ENCODE results near the gene OTUD7B.

OTUD7B gene

GRCh38 chr1:150003801-150004200 is 6.7 kb downstream of the OTUD7B start:
- Histone ChIP-seq H3K9me3 (ENCODE audit: control insufficient read depth, insufficient read depth, low read depth, low read length) (no peaks in the 10 kb centered on the region), H3K4me3 (ENCODE audit: low read depth, low read length) (no peak overlapping the region), H3K27me3 (ENCODE audit: control insufficient read depth, insufficient read depth, low read length) (no peaks in the 10 kb centered on the region), H3K9ac (ENCODE audit: low read length) (no peak overlapping the region), H3K27ac (ENCODE audit: low read depth, low read length) (no peak overlapping the region), H3K36me3 (ENCODE audit: control insufficient read depth, insufficient read depth, low read length) (peaks cover 26% of the 10 kb centered on the region; the same call in 1 of the 2 replicates), H3K4me1 (ENCODE audit: control insufficient read depth, insufficient read depth, low read length) (peaks cover 21% of the 10 kb centered on the region; the same call in 1 of the 2 replicates)

DNA sequence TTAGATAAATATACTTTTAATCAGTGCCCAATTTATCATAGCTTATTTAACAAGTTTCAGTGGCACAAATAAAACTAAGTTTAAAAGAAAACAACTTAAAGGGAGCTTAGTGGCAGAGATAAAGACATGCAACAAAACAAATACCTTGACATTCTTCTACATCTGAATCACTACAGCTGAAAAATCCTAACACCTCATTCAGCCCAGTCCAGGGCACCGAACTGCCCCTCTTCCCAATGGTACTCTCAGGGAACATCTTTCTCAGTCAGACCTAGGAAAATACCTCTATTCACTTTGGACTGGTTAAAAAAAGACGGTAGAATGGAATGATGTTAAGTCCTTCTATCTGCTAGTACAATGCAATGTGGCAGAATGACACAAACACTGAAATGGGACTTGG is 8.3 kb downstream of the OTUD7B start:
- H3K9me3 ChIP-seq (ENCODE audit: control insufficient read depth, insufficient read depth, low read depth, low read length): no peaks in the 10 kb centered on the region
- peaks cover 29% of the 10 kb centered on the region; the same call in 1 of the 2 replicates for H3K36me3 ChIP-seq (ENCODE audit: control insufficient read depth, insufficient read depth, low read length)
- no peak overlapping the region for H3K9ac ChIP-seq (ENCODE audit: low read length)
- H3K27ac ChIP-seq (ENCODE audit: low read depth, low read length): no peak overlapping the region
- H3K4me1 ChIP-seq (ENCODE audit: control insufficient read depth, insufficient read depth, low read length): peaks cover 12% of the 10 kb centered on the region
- no peaks in the 10 kb centered on the region for H3K27me3 ChIP-seq (ENCODE audit: control insufficient read depth, insufficient read depth, low read length)
- H3K4me3 ChIP-seq (ENCODE audit: low read depth, low read length): no peak overlapping the region

GRCh38 chr1:150001415-150001814 is 9.1 kb downstream of the OTUD7B start:
- Histone ChIP-seq H3K9ac (ENCODE audit: low read length) (no peak overlapping the region), H3K4me1 (ENCODE audit: control insufficient read depth, insufficient read depth, low read length) (peaks cover 18% of the 10 kb centered on the region), H3K4me3 (ENCODE audit: low read depth, low read length) (no peak overlapping the region), H3K27me3 (ENCODE audit: control insufficient read depth, insufficient read depth, low read length) (no peaks in the 10 kb centered on the region), H3K9me3 (ENCODE audit: control insufficient read depth, insufficient read depth, low read depth, low read length) (no peaks in the 10 kb centered on the region), H3K27ac (ENCODE audit: low read depth, low read length) (no peak overlapping the region), H3K36me3 (ENCODE audit: control insufficient read depth, insufficient read depth, low read length) (peaks cover 27% of the 10 kb centered on the region; the same call in 1 of the 2 replicates)

GRCh38 chr1:149997585-149998262 is 12.8 kb downstream of the OTUD7B start:
- Histone ChIP-seq H3K4me1 (ENCODE audit: control insufficient read depth, insufficient read depth, low read length) (peaks cover 31% of the 10 kb centered on the region), H3K36me3 (ENCODE audit: control insufficient read depth, insufficient read depth, low read length) (peaks cover 10% of the 10 kb centered on the region; the same call in 1 of the 2 replicates), H3K9me3 (ENCODE audit: control insufficient read depth, insufficient read depth, low read depth, low read length) (no peaks in the 10 kb centered on the region), H3K4me3 (ENCODE audit: low read depth, low read length) (no peak overlapping the region), H3K27ac (ENCODE audit: low read depth, low read length) (no peak overlapping the region), H3K27me3 (ENCODE audit: control insufficient read depth, insufficient read depth, low read length) (no peaks in the 10 kb centered on the region), H3K9ac (ENCODE audit: low read length) (no peak overlapping the region)

GRCh38 chr1:149995927-149996326 is 14.6 kb downstream of the OTUD7B start:
- H3K4me1 ChIP-seq (ENCODE audit: control insufficient read depth, insufficient read depth, low read length): peaks cover 28% of the 10 kb centered on the region
- peak overlapping the region; percentile 27; the same call in 1 of the 2 replicates for H3K27ac ChIP-seq (ENCODE audit: low read depth, low read length)
- H3K9ac ChIP-seq (ENCODE audit: low read length): no peak overlapping the region
- H3K4me3 ChIP-seq (ENCODE audit: low read depth, low read length): no peak overlapping the region
- H3K27me3 ChIP-seq (ENCODE audit: control insufficient read depth, insufficient read depth, low read length): no peaks in the 10 kb centered on the region
- H3K9me3 ChIP-seq (ENCODE audit: control insufficient read depth, insufficient read depth, low read depth, low read length): no peaks in the 10 kb centered on the region
- 0 out of 2 replicates have a peak, but pooled peaks cover 7% of the 10 kb centered on the region for H3K36me3 ChIP-seq (ENCODE audit: control insufficient read depth, insufficient read depth, low read length)

DNA sequence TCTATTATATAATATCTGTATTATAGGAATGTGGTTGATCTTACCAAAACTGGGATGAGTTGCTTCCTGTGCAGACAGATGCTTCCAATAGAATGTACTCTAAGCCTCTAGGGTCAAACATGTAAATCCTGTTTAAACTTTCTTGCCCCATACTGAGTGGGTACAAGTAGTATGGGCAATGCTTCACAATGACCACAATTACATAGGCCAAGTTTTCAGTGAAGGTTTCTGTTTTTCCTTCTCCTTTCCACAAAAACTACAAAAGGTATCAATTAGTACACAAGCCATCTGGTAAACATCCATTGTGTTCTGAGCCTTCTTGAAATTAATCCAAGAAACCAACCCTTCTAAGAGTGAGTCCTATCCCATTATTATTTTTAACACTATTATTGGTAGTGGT is 16.8 kb downstream of the OTUD7B start:
- Histone ChIP-seq H3K36me3 (ENCODE audit: control insufficient read depth, insufficient read depth, low read length) (0 out of 2 replicates have a peak, but pooled peaks cover 6% of the 10 kb centered on the region), H3K4me3 (ENCODE audit: low read depth, low read length) (no peak overlapping the region), H3K27ac (ENCODE audit: low read depth, low read length) (no peak overlapping the region), H3K9me3 (ENCODE audit: control insufficient read depth, insufficient read depth, low read depth, low read length) (no peaks in the 10 kb centered on the region), H3K9ac (ENCODE audit: low read length) (no peak overlapping the region), H3K4me1 (ENCODE audit: control insufficient read depth, insufficient read depth, low read length) (peaks cover 28% of the 10 kb centered on the region), H3K27me3 (ENCODE audit: control insufficient read depth, insufficient read depth, low read length) (no peaks in the 10 kb centered on the region)

- Histone ChIP-seq H3K36me3 (ENCODE audit: control insufficient read depth, insufficient read depth, low read length) (0 out of 2 replicates have a peak, but pooled peaks cover 6% of the 10 kb centered on the region), H3K27ac (ENCODE audit: low read depth, low read length) (no peak overlapping the region), H3K9ac (ENCODE audit: low read length) (no peak overlapping the region), H3K4me3 (ENCODE audit: low read depth, low read length) (no peak overlapping the region), H3K9me3 (ENCODE audit: control insufficient read depth, insufficient read depth, low read depth, low read length) (no peaks in the 10 kb centered on the region), H3K27me3 (ENCODE audit: control insufficient read depth, insufficient read depth, low read length) (no peaks in the 10 kb centered on the region), H3K4me1 (ENCODE audit: control insufficient read depth, insufficient read depth, low read length) (peaks cover 28% of the 10 kb centered on the region)
Observed at GRCh38 chr1:149993181-149993580, 17.3 kb downstream of the OTUD7B start.

DNA sequence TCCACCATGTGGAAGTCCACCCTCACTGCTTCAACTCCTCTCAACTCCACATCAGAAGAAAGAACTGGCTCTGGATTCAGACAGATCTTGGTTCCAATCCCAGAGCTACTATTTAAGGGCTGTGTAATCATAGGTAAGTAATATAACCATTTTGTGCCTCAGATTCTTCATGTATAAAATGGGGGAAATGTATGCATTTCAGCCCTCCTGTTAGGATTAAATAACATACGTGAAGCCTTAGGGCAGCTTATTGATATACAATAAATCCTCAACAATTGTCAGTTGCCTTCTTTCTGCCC is 23.3 kb downstream of the OTUD7B start:
- Histone ChIP-seq H3K36me3 (ENCODE audit: control insufficient read depth, insufficient read depth, low read length) (0 out of 2 replicates have a peak, but pooled peaks cover 3% of the 10 kb centered on the region), H3K4me1 (ENCODE audit: control insufficient read depth, insufficient read depth, low read length) (peaks cover 6% of the 10 kb centered on the region; the same call in 1 of the 2 replicates), H3K27me3 (ENCODE audit: control insufficient read depth, insufficient read depth, low read length) (no peaks in the 10 kb centered on the region), H3K9me3 (ENCODE audit: control insufficient read depth, insufficient read depth, low read depth, low read length) (no peaks in the 10 kb centered on the region), H3K9ac (ENCODE audit: low read length) (no peak overlapping the region), H3K4me3 (ENCODE audit: low read depth, low read length) (no peak overlapping the region), H3K27ac (ENCODE audit: low read depth, low read length) (no peak overlapping the region)

- Histone ChIP-seq H3K27me3 (ENCODE audit: control insufficient read depth, insufficient read depth, low read length) (no peaks in the 10 kb centered on the region), H3K9ac (ENCODE audit: low read length) (no peak overlapping the region)
Observed at GRCh38 chr1:149986486-149987296, 23.8 kb downstream of the OTUD7B start.

DNA sequence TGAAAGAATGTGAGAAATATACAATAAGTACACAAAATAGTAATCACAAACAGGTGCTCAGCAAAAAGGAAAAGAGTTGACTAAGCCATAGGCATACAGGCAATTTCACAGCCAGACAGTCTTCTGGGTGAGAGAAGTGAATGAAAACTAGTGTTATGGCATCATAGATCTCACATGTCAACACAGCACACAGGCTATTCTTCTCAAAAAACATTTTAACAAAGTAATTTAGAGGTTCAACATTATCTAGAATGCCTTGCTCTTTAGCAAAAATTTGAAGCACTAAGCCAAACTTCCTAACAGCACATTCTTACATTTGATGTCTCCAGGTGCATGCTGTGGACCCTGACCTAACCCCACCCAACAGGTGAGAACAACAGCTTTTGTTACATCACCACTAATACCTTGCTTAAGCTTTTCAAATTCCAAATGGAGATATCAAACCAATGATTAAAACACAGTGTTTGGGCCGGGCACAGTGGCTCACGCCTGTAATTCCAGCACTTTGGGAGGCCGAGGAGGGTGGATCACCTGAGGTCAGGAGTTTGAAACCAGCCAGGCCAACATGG is 30.5 kb downstream of the OTUD7B start:
- Histone ChIP-seq H3K9ac (ENCODE audit: low read length) (no peak overlapping the region), H3K27me3 (ENCODE audit: control insufficient read depth, insufficient read depth, low read length) (no peaks in the 10 kb centered on the region), H3K9me3 (ENCODE audit: control insufficient read depth, insufficient read depth, low read depth, low read length) (no peaks in the 10 kb centered on the region), H3K27ac (ENCODE audit: low read depth, low read length) (no peak overlapping the region), H3K4me3 (ENCODE audit: low read depth, low read length) (no peak overlapping the region), H3K36me3 (ENCODE audit: control insufficient read depth, insufficient read depth, low read length) (peaks cover 20% of the 10 kb centered on the region), H3K4me1 (ENCODE audit: control insufficient read depth, insufficient read depth, low read length) (no peaks in the 10 kb centered on the region)

More at GRCh38 chr1:149986486-149987296, 23.8 kb downstream of the OTUD7B start:
- H3K36me3 ChIP-seq (ENCODE audit: control insufficient read depth, insufficient read depth, low read length): 0 out of 2 replicates have a peak, but pooled peaks cover 3% of the 10 kb centered on the region
- H3K9me3 ChIP-seq (ENCODE audit: control insufficient read depth, insufficient read depth, low read depth, low read length): no peaks in the 10 kb centered on the region
- H3K4me3 ChIP-seq (ENCODE audit: low read depth, low read length): no peak overlapping the region
- peaks cover 6% of the 10 kb centered on the region; the same call in 1 of the 2 replicates for H3K4me1 ChIP-seq (ENCODE audit: control insufficient read depth, insufficient read depth, low read length)
- H3K27ac ChIP-seq (ENCODE audit: low read depth, low read length): peak overlapping the region; percentile 51; the same call in 1 of the 2 replicates
